Stimulated activated CD8-positive, alpha-beta memory T cell treated with anti-CD3 and anti-CD28 coated beads, Interleukin-7, amount 100 ng/mL, for 1 hour (primary cell): ENCODE data around the gene MAML1.
A peak's percentile ranks its signal among the peaks of the same experiment; 100 is the strongest.

Experiments used
- DNase-seq, 2 donors: peaks; one replicate each; pipeline ENCODE4 v3.0.0-alpha.2; 2020; ENCODE audit warnings: low read depth in 2 of 2

MAML1 gene

GRCh38 chr5:179805529-179806249, 73.1 kb downstream of the MAML1 start:
- DNase-seq: no peak

GRCh38 chr5:179806250-179807048, 73.8 kb downstream of the MAML1 start, which contains the start of gene MGAT4B:
TSS of gene MGAT4B (minus strand) at chr5:179806866. CDS start at chr5:179806583, 283 bp downstream.
- DNase-seq: no peak

- no peak for DNase-seq
Measured at GRCh38 chr5:179812135-179812825, 79.7 kb downstream of the MAML1 start.

DNA sequence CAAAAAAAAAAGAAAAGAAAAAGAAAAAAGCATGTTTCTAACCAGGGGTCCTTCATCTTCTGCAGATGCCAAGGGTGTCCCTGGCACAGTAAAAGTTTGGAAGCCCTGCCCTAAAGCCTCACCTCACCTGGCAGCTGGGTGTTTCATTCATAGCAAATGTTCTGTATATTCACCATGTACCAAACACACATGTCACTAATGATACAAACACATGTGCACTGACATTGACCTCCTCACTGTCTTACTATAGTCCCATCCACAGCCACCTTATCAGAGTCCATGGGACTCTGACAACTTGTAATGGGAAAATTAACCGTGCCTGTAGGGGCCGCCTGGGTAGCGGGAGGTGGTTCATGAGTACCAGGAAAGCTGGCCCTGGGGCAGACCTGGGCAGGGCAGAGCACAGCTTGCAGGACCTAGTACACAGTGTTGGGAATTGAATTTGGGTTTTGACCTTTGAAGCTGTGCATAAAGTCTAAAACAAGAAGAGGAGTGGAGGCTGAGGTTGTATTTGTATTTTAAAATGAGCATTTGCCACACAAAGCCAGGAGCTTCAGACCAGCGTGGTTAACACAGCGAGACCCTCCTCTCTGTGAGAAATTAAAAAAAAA, 80.5 kb downstream of the MAML1 start:
- DNase-seq: no peak

GRCh38 chr5:179814090-179814489, 81.5 kb downstream of the MAML1 start:
- no peak for DNase-seq

GRCh38 chr5:179815491-179816249, 83.0 kb downstream of the MAML1 start:
- DNase-seq: no peak

DNA sequence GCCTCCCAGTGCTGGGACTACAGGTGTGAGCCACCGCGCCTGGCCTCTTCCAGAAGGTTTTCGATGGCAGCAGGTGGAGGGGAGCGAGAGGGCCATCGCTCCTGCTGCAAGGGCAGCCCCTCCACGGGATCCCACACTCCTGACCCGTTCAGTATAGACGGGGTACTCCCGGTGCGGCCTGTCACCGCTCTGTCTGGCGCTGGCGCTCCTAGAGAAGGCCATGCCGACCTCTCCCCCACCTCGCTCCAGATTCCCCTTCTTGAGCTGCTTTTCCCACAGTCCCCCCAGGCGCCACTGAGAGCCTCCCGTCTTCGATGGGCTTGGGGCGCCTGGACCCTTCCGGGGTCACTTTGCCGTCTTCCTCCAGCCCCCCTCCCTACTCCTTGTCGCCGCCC, 83.8 kb downstream of the MAML1 start:
- no peak for DNase-seq

DNA sequence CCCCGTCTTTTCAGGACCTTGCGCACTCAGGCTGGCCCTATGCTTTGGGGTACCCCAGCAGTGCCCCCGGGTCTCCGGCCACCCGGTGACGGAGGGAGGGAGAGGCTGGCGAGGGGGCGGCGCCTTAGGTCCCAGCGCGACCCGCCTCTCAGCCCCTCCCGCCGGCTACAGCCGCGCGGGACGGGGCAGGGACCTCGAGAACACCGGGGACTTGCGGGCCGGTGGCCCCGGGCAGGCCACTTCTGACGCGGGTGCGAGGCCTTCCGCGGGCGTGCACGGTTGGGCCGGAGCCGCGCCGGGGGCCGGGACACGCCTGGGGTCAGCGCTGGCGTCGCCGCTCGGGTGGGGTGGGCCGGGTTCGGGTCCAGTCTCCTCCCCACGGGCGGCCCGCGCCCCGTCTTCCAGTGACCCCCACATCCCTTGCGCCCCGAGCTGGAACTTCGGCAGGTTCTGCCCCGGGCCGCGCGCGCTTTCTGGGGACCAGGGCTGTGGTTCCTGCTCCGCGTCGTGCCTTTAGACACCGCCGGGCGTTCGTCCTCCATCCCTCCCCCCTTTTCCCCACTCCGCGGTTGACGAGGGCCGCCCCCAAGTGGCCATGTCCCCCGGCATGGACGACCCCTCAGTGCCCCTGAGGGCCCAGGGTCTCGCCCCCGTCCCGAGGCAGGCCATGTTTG, 84.3 kb downstream of the MAML1 start:
- DNase-seq: no peak

DNA sequence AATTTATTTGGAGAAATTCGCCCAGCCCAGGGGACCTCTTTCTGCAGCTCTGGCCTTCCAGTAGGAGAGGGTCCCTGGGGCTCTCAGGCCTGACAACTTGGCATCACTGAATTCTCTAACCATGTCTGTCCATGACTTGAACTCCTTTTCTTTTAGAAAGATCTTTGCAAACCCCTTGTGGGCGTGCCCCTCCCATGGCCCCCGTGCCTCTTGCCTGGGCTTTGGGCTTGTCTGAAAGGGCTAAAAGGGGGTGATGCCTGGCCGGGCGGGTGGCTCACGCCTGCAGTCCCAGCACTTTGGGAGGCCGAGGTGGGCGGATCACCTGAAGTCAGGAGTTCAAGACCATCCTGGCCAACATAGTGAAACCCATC, 84.8 kb downstream of the MAML1 start:
- DNase-seq: no peak

GRCh38 chr5:179817890-179818745, 85.5 kb downstream of the MAML1 start:
- DNase-seq: no peak

DNA sequence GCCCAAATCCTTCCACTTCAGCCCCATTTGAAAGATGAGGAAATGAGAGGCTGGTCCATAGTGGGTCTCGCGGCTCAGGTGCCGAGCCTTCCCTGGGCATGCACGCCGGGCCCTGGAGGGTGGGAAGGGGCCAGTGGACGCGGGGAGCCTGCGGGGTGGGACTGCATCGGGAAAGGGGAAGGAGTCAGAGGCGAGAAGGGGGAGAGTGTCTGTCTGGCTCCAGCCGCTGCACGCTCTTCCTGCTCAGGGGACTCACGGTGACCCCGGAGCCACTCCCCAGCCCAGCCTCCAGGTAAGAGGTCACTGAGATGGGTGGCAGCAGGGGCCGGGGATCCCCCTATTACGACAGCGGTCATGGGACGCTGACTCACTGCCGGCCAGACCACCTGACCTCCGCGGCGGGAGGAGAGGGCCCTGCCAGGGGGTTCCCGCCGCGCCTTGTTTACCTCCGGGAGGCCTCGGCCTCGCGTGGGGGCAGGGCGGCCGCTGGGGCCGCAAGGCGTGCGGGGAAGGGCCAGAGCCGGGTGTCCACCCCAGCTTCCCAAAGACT, 86.2 kb downstream of the MAML1 start:
- peak; percentile 82 for DNase-seq

- no peak for DNase-seq
Measured at GRCh38 chr5:179819296-179820126, 86.9 kb downstream of the MAML1 start.

DNA sequence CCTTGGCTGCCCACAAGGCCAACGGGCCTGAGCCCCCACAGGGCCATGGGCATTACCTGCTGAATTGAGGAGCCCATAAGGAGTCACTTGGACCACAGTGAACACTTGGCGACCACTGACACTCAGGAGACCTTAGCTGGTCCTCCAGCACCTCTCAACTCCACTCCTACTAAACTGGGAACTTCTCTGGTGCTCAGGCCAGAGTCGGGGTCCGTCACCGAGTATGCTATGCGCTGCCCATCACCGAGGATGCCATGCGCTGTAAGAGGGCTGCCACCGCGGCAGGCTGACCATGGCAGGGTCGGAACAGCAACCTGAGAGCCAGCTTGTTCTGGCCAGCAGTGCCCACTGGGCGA, 87.5 kb downstream of the MAML1 start:
- DNase-seq: no peak

GRCh38 chr5:179820483-179821297, 88.1 kb downstream of the MAML1 start, which contains the start of gene SQSTM1:
TSS of gene SQSTM1 (plus strand) at chr5:179820905. CDS start at chr5:179820937, 32 bp downstream.
- DNase-seq: peak; percentile 68 to 71

DNA sequence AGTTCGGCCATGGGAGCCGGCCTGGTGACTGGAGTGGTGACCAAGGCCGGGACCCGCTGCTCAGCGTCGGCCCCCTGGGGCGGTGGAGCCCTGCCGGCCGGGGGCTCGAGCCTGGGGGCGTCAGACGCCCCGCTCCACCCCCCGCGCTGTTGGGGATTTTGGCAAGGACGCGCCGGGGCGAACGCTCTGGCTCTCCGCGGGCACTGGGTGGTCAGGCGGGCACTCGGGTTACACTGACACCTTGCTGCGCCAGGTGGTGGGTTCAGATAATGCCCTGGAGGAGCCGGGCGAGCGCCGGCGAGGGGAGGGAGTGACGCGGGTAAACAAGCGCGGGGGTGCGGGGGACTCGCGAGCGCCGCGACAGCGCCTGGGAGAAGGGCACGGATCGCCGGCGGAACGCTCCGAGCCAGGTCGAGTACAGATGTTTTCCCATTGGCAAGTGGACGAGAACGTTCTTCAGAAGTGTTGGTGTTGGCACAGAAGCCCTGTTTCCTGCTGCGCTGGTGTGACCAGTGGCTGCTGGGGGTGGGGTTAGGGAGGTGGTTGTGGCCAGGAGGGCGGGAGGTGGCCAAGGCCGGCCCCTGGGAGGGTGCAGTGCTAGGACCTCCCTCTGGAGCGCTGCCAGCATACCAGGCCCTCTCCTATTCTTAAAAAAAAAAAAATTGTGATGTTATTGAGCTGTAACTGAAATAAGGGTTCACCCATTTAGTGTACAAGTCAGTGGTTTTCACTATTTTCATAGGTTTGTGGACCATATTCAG, 88.9 kb downstream of the MAML1 start:
- peak; percentile 65 to 71 for DNase-seq

DNA sequence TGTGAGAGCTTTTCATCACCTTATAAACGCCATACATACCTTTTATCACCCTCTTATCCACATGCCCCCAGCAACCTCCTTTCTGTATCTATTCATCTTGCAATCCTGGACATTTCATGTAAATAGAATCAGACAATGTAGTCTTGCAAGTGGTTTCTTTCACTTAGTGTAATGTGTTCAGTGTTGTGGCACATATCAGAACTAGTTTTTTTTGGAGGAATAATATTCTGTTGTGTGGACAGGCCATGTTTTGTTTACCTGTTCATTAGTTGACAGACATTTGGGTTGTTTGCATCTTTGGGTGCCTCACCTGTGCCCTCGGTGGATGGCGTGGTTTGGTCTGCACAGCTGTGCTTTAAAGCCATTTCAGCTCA, 89.4 kb downstream of the MAML1 start:
- DNase-seq: no peak

- DNase-seq: no peak
Measured at GRCh38 chr5:179822444-179822990, 89.9 kb downstream of the MAML1 start.
